AG09319 (cell line): ENCODE results near the gene TMEM203.

Experiments used
- DNase-seq: peaks from one replicate; pipeline ENCODE4 v3.0.0-alpha.2; 2010; ENCODE audit warnings: low read depth; ENCODE audit errors: extremely low read depth
- CTCF ChIP-seq: IDR thresholded peaks from 2 replicates; pipeline ENCODE4 v1.5.1; 2011; ENCODE audit warnings: low read depth, mild to moderate bottlenecking, inconsistent platforms, low read length, moderate library complexity

The TMEM203 gene

GRCh38 chr9:137185921-137186320 lies 19.5 kb downstream of the TMEM203 start:
- DNase-seq, result no peak
- TF ChIP-seq CTCF, result no peak

GRCh38 chr9:137184881-137185660 lies 20.4 kb downstream of the TMEM203 start:
- no peak for TF ChIP-seq CTCF
- no peak for DNase-seq

- no peak for DNase-seq
- no peak for TF ChIP-seq CTCF
Measured at GRCh38 chr9:137183980-137184595, 21.4 kb downstream of the TMEM203 start.

- DNase-seq, result no peak
- no peak for TF ChIP-seq CTCF
Measured at GRCh38 chr9:137182836-137183235, 22.6 kb downstream of the TMEM203 start.

- TF ChIP-seq CTCF, result no peak
- DNase-seq, result no peak
Measured at GRCh38 chr9:137181680-137182079, 23.8 kb downstream of the TMEM203 start.

GRCh38 chr9:137180491-137180890 lies 25.0 kb downstream of the TMEM203 start:
- TF ChIP-seq CTCF, result no peak
- DNase-seq, result no peak

GRCh38 chr9:137179761-137180160 lies 25.7 kb downstream of the TMEM203 start:
- no peak for TF ChIP-seq CTCF
- no peak for DNase-seq
